ENCODE measurements around the gene C1orf94.

DNA sequence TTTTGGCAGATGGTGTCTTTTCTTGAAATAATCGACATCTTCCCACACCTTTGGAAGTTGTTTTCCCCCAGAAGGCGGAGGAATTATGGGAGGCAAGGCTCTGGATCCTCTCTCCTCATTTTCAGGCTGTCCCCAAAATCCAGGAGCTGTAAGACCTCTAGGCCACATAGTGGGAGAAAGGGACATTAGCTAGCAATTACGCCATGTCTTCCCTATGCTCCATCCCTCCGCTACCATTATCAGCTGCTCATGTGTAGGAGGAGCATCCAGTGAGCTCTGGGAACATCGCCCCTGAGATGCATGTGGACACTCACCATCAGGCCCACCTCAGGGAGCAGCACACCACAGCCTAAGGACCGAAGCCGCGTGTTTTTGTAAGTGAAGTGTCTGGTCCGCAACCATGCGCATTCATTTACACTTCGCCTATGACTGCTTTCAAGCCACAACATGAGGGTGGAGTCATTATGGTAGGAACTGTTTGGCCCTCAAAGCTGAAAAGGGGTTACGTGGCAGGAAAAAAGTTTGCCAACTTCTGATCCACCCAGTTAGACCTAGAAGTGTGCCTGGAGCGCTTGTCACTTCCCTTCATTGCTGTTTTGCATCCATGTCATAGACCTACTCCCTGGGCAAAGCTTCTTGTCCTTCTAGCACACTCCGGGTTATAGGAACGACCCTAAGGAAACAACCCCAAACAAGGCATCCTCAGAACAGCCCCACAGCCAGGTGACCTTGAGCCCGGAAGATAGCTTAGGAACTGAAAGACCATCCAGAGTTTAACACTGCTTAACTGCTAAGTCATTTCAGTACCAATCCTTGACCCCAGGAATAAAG lies 85.5 kb downstream of the C1orf94 start:
- TF ChIP-seq, protein P1, sequence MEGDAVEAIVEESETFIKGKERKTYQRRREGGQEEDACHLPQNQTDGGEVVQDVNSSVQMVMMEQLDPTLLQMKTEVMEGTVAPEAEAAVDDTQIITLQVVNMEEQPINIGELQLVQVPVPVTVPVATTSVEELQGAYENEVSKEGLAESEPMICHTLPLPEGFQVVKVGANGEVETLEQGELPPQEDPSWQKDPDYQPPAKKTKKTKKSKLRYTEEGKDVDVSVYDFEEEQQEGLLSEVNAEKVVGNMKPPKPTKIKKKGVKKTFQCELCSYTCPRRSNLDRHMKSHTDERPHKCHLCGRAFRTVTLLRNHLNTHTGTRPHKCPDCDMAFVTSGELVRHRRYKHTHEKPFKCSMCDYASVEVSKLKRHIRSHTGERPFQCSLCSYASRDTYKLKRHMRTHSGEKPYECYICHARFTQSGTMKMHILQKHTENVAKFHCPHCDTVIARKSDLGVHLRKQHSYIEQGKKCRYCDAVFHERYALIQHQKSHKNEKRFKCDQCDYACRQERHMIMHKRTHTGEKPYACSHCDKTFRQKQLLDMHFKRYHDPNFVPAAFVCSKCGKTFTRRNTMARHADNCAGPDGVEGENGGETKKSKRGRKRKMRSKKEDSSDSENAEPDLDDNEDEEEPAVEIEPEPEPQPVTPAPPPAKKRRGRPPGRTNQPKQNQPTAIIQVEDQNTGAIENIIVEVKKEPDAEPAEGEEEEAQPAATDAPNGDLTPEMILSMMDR (IDR thresholded peaks at IDR 0.05) = no peak
- TF ChIP-seq POLR2A (IDR thresholded peaks at IDR 0.05) (no peak), POLR2AphosphoS5 (IDR thresholded peaks at IDR 0.05) (no peak)

Data from stomach (tissue), 4 donors.